Inflammatory macrophage (primary cell): ENCODE measurements around the gene DGKZ.

Source experiments
- DNase-seq, 2 donors: peaks; one replicate each; pipeline ENCODE4 v3.0.0-alpha.2; 2020 to 2022

Gene DGKZ

DNA sequence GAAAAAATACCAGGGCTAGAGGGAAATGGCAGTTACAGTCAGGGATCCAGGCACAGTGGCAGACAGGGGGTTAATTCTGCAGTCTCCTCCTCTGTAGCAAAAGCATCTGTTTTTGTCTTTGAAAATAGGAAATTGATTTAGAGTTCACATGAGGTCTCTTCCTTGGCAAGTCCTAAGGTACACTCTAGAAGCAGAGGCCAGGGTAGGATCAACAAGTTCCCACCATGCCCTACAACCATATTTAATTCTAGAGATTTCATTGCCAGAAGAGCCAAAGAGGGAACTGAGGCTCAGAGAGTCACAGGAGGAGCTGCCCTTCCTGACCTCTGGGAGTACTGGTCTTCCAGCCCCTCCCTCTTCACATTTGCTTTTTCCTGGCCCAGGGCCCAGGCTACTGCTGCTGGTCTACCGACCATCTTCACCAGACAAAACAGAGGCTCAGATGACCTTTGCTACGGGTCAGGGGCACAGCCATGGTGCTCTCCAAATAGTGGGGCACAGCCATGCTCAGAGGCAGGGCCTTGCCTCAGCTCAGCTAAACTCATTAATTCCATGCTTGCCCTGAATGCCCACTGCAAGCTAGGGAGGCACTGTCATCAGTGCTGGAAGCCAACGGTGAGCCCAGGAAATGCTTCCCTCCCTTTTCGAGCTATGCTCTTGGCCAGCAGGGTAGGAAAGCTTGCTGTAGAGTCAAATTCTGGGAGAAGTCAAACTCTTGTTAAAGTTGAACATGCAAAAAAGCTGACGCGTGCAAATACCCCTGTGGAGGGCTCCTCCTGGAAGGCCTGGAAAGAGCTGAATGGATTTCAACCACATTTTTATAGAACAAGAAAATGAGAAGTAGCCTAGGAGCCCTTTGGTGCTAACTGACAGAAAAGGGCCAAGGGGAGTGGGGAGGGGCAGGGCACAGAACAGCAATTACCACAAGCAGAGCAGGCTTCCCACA is 56.0 kb downstream of the DGKZ start:
- no peak for DNase-seq

DNA sequence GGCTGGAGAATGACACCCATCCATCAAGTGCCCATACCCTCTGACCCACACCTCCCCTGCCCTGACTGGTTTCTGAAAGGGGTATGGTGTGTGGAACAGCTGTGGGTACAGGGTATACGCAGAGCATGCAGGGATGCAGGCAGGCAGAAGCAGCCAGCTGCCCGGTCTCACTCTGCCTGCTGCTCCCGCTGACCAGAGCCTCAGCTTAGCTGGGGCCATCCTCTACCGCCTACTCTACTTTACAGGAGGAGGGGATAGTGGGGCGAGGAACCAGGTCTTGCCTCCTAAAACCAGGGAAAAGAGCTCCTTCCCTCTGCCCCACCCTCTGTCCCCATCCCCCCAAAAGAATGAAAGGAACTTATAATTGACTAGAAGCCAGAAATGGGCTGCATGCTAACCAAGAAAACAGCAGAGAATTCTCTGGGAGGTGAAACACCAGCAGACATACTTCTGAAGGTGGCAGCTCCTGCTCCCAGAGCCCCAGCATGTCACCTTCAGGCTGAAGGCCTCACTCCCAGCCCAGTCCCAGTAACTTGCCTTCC is 57.3 kb downstream of the DGKZ start:
- no peak for DNase-seq

DNA sequence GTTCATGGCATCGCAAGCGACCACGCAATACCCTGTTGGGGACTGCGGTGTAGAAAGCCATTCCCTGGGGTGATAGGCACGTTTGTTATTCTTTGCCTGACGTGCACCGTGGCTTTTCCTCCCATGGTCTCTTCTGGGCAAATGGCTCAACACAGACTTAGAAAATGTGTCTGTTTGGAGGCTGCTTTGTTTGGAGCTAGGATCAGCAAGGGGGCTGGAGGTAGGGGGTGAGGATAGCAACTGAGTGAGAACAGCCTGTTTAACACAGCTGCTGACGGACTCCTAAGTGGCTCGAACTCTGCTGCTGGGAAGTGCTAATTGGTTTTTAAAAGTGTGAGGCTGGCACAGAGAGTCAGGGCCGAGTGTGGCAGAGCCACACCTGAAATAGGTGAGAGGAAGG is 60.4 kb downstream of the DGKZ start:
- no peak for DNase-seq

DNA sequence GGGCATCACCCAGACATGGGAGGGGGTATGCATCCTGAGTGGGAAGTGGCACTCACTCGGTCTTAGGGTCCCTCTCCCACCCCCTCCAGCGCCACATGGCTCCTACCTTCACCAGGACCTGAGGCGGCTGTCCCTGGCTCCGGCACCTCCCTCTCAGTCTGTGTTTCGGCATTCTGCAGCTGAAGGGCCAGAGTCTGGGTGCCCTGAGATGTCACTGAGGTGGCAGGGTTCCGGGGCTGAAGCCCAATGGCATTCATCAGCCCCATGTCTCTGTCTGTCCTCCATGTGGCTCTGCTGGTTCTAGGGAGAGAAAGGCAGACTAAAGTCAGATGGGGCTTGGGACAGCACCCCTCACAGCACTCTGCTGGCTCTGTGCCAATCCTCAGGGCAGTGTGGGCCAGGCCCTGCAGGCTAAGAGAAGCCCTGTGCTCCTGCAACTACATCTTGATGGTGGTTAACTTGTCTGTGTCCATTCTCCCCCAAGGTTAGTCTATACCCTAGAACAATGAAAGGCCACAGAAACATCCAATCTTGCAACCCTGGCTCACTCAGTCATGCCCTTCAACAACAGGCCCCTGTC is 61.2 kb downstream of the DGKZ start:
- no peak for DNase-seq

DNA sequence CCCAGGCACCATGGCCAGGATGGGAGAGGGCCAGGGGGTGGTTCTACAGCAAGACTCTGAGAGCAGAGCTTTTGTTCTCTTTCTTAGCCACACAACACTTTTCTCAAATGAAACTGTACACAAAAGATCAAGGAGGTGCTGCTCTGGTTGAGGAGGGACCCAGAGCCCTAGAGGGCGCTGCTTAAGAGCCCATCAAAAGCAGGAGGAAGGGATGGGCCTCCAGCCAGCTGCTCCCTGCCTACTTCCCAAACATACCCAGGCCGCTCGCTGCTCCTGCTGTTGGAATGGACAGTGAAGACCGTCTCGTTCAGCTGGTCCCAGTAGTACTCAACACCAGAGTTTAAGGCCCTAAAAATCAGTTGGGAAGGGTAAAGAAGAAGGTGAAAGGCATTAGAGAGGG is 62.8 kb downstream of the DGKZ start:
- DNase-seq, result no peak

DNA sequence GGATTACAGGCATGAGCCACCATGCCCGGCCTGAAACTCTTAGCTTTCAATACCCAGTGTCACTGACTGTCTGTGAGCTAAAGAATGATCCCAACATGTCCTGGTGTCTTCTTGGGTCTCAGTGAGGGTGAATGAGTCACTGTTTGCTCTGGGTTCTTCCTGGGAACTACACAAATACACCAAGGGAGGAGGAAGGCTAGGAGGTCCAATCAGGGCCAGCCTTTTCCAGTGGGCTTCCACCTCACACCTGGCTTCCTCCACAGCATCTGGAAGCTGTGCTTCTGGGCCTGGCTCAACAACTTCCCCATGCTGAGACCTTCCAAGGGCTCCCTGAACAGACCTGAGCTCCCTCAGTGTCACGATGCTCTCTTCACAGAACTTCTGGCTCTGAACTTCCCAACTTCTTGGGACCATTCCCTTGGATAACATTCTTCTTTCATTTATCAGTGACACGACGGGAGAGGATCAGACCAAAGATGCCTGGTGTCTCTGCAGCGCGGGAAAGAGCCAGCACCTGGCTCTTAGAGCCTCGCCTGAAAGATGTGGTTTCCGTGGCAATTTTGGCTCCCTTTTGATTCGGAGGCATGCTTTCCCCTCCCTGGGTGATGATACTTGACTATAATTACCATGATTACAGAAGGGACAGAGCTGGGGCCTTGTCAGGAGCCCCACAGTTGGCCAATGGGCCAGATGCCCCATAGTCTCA is 66.7 kb downstream of the DGKZ start:
- DNase-seq, result no peak

DNA sequence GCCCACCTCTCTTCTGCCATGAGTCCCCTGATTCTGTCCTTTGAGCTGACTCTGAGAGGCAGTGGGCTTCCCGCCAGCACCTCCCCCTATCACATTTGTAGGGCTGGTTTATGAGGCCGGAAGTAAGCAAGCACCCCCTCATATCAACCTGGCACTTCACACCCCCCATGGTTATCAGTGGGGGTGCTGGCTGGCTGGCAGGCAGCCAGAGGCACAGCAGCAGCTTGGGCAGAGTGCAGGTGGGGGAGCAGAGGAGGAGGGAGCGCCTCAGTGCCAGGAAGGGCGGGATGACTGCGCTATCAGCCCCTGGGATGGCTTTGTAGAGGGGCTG is 67.2 kb downstream of the DGKZ start:
- no peak for DNase-seq

DNA sequence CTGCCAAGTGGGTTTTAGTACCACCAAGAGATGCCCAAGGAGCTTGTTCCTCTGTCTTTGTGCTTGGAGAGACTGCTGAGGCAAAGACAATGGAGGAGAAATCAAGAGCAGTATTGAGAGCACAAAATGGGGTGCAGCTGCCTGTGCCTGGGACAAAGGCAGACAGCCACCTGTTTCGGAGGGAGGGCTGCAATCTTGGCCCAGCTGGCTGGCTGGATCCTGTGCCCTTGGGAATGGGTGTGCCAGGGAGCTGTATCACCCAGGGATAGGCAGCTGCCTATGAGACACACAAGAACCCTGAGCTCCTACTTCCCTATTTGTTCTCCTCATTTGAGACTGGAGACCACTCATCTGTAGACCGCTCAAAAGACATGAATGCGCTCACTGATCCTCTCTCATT is 67.6 kb downstream of the DGKZ start:
- no peak for DNase-seq

DNA sequence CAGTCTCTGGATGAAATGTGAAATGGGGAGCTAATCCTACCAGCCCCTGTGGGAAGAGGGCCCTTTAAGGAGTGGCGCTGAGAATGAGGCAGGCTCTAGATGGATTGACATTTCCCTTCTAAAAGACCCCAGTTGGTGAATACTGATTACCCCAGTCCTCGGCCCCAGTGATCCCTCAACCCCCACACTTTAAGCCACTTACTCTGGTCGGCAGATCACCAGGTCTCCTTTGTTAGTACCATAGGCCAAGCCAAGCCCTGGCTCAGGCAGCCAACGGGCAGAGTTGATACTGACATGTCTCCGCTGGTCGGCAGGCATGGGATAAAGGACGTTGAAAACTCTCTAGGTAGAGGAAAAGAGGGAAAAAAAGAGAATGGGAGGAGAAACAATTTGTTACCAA is 70.4 kb downstream of the DGKZ start:
- no peak for DNase-seq

DNA sequence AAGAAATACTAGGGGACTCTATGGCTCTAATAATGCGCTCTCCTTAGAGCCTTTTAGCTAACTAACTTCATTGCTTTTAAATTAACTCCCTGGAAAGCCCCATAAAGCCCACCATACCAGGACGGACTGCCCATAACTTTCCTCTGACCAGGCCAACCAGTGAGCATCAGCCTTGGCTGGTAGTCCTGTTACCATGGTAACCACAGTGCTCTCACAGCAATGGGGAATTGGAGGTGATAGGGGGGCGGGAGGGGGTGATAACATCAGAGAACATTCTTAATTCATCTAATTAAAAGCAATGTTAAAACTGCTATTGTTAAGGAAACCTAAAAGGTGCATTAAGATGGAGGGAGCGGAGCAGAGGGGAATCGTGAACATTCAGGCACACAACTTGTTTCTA is 71.5 kb downstream of the DGKZ start:
- DNase-seq, result no peak

DNA sequence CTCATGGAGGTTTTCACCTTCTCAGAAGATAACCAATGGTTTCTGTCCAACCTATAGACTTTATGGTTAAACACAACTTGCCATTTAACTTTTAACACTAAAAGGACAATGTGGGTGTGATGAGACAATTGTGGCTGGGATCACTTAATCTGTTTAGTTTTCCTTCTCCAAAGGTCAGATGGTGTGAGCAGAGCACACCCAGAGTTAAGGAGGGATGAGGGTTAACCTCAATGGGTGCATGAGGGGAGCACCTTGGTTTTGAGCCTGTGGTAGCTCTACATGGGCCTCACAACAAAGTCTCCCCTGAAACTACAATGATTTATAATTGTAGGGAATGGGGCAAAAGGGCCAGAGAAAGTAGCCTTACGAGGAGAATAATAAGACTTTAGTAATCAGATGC is 73.2 kb downstream of the DGKZ start:
- DNase-seq, result no peak

DNA sequence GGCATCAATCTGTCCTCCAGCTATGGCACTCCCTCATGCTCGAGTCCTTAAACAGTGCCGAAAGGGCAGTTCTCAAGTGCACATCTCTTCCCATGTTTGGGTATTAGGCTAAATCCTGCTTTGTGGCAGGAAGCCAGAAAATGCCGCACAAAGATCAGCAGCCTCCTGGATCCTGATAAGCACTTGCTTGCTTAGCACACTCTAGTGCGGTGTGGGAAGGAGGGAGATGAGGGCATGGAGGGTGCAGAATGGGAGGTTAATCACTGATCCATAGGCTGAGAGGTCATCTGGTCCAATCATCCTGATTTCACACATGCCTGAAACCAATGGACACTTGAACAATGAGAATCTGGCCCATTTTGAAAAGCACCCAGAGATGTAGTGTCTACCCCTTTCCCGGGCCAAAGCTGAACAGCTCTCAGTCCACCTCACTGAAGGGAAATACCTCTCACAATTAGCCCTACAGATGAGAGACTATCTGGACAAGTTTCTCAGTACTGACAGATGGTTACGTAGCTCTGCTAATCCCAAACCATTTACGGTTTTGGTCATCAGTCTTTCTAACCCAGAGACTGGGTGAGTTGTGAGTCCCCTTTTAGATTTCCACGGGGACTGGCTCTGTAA is 74.1 kb downstream of the DGKZ start:
- DNase-seq, result no peak

DNA sequence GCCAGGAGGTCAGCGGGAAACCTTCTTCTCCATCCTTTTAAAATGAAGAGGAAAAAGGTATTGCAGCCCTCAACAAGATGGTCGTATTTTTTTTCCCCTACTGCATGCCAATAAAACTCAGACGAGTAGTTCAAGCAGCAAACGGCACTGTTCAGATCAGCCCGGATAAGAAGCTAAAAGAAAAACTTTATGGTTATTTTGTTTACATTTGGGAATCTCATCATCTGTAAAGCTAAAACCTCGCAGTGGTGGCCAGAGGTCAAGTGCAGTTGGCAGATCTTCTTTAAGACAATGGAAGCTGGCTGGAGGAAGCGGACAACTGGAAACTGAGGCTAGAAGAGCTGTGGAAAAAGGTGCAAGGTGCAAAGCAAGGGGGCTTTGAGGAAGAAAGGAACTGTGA is 75.3 kb downstream of the DGKZ start:
- no peak for DNase-seq

DNA sequence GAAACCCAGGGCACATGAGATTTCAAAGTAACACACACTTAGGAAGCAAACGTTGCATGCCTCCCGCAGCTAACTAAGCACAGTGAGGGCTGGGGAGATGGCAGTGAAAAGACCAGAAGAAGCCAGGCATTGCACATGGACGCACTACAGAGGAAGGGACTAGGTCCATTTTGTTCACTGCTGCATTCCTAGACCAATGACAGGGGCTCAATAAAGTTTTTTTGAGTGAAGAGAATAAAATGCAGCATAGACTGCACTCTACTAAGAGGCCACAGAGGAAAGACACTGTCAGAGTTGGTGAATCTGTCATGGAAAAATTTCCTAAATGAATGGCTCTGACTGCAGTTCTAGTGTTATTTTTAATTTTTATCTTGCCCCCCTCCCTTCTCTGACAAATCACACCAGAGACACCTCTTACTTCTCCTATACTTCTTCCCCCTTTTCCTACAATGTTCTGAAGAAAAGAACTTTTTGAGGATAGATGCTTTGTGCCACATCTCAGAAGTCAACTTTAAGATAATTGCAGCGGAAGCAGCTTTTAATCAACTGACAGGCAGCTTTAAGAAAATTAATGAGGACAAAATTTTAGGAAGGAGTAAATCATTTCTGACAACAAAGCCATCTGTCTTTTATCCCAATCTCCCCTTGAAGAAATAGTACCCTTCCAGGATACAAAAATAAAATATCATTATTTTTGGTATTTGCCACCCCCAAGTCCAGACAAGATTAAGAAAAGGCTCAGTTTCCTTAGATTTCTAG is 79.1 kb downstream of the DGKZ start:
- no peak for DNase-seq

DNA sequence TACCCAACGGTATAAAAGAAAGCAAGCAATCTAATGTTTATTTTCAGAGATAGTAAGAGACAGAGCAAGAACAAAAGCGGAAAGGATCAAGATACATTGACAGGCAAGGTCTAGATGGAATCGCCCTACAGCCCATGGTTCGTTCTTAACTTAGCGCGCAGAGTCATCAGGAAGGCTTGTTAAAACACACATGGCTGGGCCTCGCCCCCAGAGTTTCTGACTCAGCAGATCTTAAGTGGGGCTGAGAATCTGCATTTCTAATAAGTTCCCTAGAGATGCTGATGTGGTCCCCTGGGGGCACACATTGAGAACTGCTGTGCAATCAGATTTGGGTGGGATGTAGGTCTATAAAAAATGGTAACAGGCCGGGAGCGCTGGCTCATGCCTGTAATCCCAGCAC is 80.1 kb downstream of the DGKZ start:
- no peak for DNase-seq

DNA sequence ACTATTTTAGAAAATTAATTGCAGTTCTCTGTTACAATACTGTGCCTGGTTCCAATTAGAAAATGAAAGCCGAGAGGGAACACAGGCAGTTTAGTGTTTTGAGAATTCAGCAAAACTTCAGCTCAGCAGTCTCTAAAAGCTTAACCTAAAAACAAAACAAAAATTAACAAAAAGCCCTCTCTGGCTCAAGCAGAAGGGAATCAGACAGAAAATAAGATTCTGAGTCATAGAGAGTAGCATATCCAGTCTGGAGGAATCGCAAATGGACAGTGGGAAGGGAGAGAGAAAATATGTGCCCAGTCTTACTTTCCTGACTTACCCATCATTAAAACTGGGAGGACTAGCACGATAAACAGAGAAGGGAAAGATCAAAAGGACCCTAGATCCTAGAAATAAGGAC is 82.5 kb downstream of the DGKZ start:
- DNase-seq, result no peak
